ENCODE measurements around the gene PTPRM.
A peak's percentile ranks its signal among the peaks of the same experiment; 100 is the strongest.

Gene PTPRM

DNA sequence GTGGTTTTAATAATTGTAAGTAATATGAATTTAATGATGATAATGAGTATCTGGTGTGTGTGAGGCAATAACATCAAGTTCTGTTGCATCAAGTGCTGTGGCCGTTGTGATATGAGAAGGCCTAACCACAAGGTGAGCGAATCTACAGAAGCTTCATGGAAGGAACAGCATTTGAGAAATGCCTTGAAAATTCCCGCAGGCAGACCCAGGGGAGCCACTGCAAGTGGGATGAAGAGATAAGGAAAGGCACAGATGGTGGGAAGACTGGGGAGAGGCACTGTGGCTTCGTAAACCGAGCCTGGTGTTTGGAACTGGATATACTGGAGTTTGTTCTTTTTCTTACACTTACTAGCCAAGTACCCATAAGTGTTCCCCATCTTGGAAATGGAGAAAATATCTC is 357.5 kb downstream of the PTPRM start:
- no peak overlapping the region for H3K4me3 ChIP-seq (ENCODE audit: low read length)
- H3K36me3 ChIP-seq (ENCODE audit: control insufficient read depth, insufficient read depth, low read length) = no peaks in the 10 kb centered on the region
- H3K27ac ChIP-seq (ENCODE audit: low read length) = no peak overlapping the region
- no peaks in the 10 kb centered on the region for H3K9me3 ChIP-seq (ENCODE audit: control insufficient read depth, insufficient read depth, low read length)
- no peaks in the 10 kb centered on the region for H3K27me3 ChIP-seq (ENCODE audit: control insufficient read depth, insufficient read depth, low read length)
- no CpG with 5 or more reads among the region's 5 CpGs for WGBS (ENCODE audit: insufficient coverage, insufficient read length)
- DNase-seq (ENCODE audit: low read depth, low spot score) = no peak
- H3K4me1 ChIP-seq (ENCODE audit: control insufficient read depth, insufficient read depth, low read length) = no peaks in the 10 kb centered on the region

DNA sequence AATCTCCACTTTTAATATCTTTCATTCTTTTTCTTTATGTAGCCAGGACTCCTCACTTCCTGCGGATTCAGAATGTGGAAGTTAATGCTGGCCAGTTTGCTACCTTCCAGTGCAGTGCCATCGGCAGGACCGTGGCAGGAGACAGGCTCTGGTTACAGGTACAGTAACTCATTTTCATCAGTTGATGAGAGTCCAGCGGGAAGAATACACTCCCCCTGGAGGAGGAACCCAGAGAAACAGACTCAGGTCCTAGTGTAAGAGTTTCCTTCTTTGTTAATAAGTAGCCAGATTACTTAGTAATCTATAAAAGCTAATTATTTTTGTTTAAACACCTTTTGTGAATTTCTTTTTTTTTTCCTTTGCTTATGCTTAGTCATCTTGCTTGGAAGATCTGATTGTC is 359.4 kb downstream of the PTPRM start:
- no peak overlapping the region for H3K27ac ChIP-seq (ENCODE audit: low read length)
- H3K36me3 ChIP-seq (ENCODE audit: control insufficient read depth, insufficient read depth, low read length) = no peaks in the 10 kb centered on the region
- DNase-seq (ENCODE audit: low read depth, low spot score) = peak; percentile 13
- no peaks in the 10 kb centered on the region for H3K9me3 ChIP-seq (ENCODE audit: control insufficient read depth, insufficient read depth, low read length)
- no peaks in the 10 kb centered on the region for H3K4me1 ChIP-seq (ENCODE audit: control insufficient read depth, insufficient read depth, low read length)
- no CpG with 5 or more reads among the region's 4 CpGs for WGBS (ENCODE audit: insufficient coverage, insufficient read length)
- no peak overlapping the region for H3K4me3 ChIP-seq (ENCODE audit: low read length)
- no peaks in the 10 kb centered on the region for H3K27me3 ChIP-seq (ENCODE audit: control insufficient read depth, insufficient read depth, low read length)

DNA sequence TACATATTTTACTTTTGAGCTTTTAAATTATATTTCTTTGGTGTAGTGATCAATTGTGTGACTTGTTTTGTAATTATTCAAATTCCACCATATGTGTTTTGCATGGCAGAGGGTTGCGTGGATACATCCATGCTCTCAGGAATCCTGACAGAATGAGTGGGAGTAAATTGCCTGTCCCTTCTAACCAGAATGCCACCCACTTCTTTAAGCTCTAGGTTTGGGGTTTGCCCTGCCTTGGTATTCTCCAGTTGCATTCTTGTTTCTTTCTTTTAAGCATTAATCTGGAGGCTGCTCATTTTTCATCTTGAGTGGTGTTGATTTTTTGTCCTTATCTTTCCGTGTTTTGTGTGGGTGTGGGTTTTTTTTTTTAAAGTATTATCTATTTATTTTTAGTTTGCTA is 360.0 kb downstream of the PTPRM start:
- no peak overlapping the region for H3K27ac ChIP-seq (ENCODE audit: low read length)
- no peak for DNase-seq (ENCODE audit: low read depth, low spot score)
- no peak overlapping the region for H3K4me3 ChIP-seq (ENCODE audit: low read length)
- H3K27me3 ChIP-seq (ENCODE audit: control insufficient read depth, insufficient read depth, low read length) = no peaks in the 10 kb centered on the region
- no peaks in the 10 kb centered on the region for H3K9me3 ChIP-seq (ENCODE audit: control insufficient read depth, insufficient read depth, low read length)
- H3K4me1 ChIP-seq (ENCODE audit: control insufficient read depth, insufficient read depth, low read length) = no peaks in the 10 kb centered on the region
- WGBS (ENCODE audit: insufficient coverage, insufficient read length) = no CpG with 5 or more reads among the region's 2 CpGs
- H3K36me3 ChIP-seq (ENCODE audit: control insufficient read depth, insufficient read depth, low read length) = no peaks in the 10 kb centered on the region

DNA sequence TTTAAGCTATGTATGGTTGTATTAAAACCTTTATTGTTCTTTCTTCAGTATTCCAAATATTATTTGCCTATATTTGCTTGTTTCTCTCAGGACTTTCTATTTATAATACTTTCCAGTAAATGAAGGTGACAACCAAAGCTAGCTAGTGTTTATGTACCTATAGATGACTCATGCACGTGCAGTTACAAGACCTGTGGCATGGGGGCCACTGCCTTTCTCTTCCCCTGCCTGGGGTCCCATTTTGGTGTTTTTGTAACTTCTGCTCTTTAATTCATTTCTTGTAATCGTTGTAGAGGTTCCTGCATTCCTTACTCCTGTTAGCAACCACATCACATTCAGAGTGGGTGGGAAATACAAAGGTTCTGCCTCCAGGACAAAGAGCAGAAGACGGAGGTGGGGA is 364.6 kb downstream of the PTPRM start:
- H3K27me3 ChIP-seq (ENCODE audit: control insufficient read depth, insufficient read depth, low read length) = no peaks in the 10 kb centered on the region
- no peak overlapping the region for H3K27ac ChIP-seq (ENCODE audit: low read length)
- DNase-seq (ENCODE audit: low read depth, low spot score) = no peak
- no peaks in the 10 kb centered on the region for H3K4me1 ChIP-seq (ENCODE audit: control insufficient read depth, insufficient read depth, low read length)
- WGBS (ENCODE audit: insufficient coverage, insufficient read length) = no CpG with 5 or more reads among the region's 3 CpGs
- no peaks in the 10 kb centered on the region for H3K9me3 ChIP-seq (ENCODE audit: control insufficient read depth, insufficient read depth, low read length)
- H3K36me3 ChIP-seq (ENCODE audit: control insufficient read depth, insufficient read depth, low read length) = no peaks in the 10 kb centered on the region
- no peak overlapping the region for H3K4me3 ChIP-seq (ENCODE audit: low read length)

DNA sequence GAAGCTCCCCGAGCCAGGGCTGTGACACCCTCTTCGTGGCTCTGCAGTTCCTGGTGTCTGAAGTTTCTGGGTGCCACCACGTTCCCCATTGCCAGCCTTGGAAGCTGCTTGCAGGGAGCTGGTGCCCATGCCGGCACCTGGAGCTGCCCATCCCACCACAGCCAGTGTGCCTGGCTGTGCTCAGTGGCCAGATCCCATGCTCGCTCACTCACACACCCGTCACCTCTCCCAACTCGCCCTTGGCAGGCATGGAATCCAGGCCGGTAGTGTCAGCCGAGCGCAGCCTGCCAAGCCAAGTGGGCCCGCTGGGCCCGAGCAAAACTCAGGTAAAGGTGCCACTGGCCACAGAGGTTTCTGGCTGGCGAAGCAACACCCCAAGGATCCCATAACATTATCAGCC is 370.2 kb downstream of the PTPRM start:
- Histone ChIP-seq H3K4me3 (ENCODE audit: low read length) (no peak overlapping the region), H3K27me3 (ENCODE audit: control insufficient read depth, insufficient read depth, low read length) (no peaks in the 10 kb centered on the region), H3K9me3 (ENCODE audit: control insufficient read depth, insufficient read depth, low read length) (no peaks in the 10 kb centered on the region), H3K36me3 (ENCODE audit: control insufficient read depth, insufficient read depth, low read length) (no peaks in the 10 kb centered on the region), H3K27ac (ENCODE audit: low read length) (no peak overlapping the region), H3K4me1 (ENCODE audit: control insufficient read depth, insufficient read depth, low read length) (no peaks in the 10 kb centered on the region)
- no CpG with 5 or more reads among the region's 13 CpGs for WGBS (ENCODE audit: insufficient coverage, insufficient read length)
- no peak for DNase-seq (ENCODE audit: low read depth, low spot score)

DNA sequence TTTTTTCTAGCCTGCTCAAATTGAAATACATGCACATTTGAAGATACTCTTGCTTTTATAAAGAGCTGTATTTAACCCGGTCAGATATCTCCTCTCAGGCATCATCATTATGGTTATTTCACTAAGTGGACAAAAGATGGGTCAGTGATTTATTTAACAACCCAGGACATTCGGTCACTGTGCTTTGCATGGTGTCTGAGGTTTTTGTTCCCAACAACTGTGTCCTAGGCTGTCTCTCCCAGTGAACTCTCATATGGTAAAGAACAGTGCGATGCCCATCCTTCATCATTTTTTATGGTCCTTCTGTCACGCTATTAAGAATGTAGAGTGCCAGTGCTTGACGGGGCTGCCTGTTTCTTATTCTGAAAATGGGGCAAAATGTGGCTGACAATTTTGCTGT is 372.4 kb downstream of the PTPRM start:
- no CpG with 5 or more reads among the region's 5 CpGs for WGBS (ENCODE audit: insufficient coverage, insufficient read length)
- no peak for DNase-seq (ENCODE audit: low read depth, low spot score)
- no peaks in the 10 kb centered on the region for H3K27me3 ChIP-seq (ENCODE audit: control insufficient read depth, insufficient read depth, low read length)
- no peak overlapping the region for H3K27ac ChIP-seq (ENCODE audit: low read length)
- no peak overlapping the region for H3K4me3 ChIP-seq (ENCODE audit: low read length)
- no peaks in the 10 kb centered on the region for H3K36me3 ChIP-seq (ENCODE audit: control insufficient read depth, insufficient read depth, low read length)
- H3K9me3 ChIP-seq (ENCODE audit: control insufficient read depth, insufficient read depth, low read length) = no peaks in the 10 kb centered on the region
- H3K4me1 ChIP-seq (ENCODE audit: control insufficient read depth, insufficient read depth, low read length) = no peaks in the 10 kb centered on the region

DNA sequence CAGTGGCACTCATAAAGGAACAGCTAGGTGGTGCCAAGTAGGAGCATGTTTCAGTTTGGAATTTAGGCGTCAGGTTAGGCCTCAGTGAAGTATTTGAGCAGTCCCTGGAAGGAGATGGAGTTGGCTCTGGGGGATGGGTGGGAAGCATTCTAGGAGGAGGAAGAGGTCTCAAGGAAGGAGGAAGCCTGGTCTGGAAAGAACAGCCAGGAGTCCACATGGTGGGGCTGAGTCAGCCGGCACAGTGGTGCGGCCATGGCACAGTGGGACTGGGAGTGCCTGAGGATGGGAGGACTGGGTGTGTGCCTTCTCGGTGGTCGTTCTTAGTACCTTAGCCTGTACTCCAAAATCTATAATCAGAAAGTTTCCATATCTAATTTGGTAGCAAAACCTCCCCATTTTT is 373.3 kb downstream of the PTPRM start:
- H3K27me3 ChIP-seq (ENCODE audit: control insufficient read depth, insufficient read depth, low read length) = no peaks in the 10 kb centered on the region
- WGBS (ENCODE audit: insufficient coverage, insufficient read length) = no CpG with 5 or more reads among the region's 5 CpGs
- H3K4me1 ChIP-seq (ENCODE audit: control insufficient read depth, insufficient read depth, low read length) = no peaks in the 10 kb centered on the region

DNA sequence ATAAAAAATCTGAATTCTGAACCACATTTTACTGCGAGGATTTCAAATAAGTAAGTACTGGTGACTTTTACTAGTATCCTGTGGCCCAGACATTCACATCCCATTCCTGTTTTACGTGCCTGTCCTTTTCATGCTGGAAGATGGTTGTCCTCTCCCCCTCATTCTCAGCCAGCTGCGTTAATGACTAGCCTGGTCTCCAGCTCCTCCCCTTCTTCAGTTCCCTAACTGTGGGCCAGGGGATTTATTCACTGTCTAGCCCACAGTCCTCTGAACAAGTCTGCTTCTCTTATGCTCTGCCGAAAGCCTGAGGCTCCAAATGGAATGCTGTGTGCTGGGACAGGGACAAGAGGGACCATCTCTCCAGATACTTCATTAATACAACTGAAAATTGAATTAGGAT is 373.9 kb downstream of the PTPRM start:
- Histone ChIP-seq H3K4me3 (ENCODE audit: low read length) (no peak overlapping the region), H3K4me1 (ENCODE audit: control insufficient read depth, insufficient read depth, low read length) (no peaks in the 10 kb centered on the region), H3K27me3 (ENCODE audit: control insufficient read depth, insufficient read depth, low read length) (no peaks in the 10 kb centered on the region), H3K9me3 (ENCODE audit: control insufficient read depth, insufficient read depth, low read length) (no peaks in the 10 kb centered on the region), H3K27ac (ENCODE audit: low read length) (no peak overlapping the region), H3K36me3 (ENCODE audit: control insufficient read depth, insufficient read depth, low read length) (no peaks in the 10 kb centered on the region)
- DNase-seq (ENCODE audit: low read depth, low spot score) = no peak
- no CpG with 5 or more reads among the region's 4 CpGs for WGBS (ENCODE audit: insufficient coverage, insufficient read length)

More for the DNA sequence above, 373.3 kb downstream of the PTPRM start:
- H3K27ac ChIP-seq (ENCODE audit: low read length) = no peak overlapping the region
- no peaks in the 10 kb centered on the region for H3K36me3 ChIP-seq (ENCODE audit: control insufficient read depth, insufficient read depth, low read length)
- no peak overlapping the region for H3K4me3 ChIP-seq (ENCODE audit: low read length)
- no peak for DNase-seq (ENCODE audit: low read depth, low spot score)
- no peaks in the 10 kb centered on the region for H3K9me3 ChIP-seq (ENCODE audit: control insufficient read depth, insufficient read depth, low read length)

DNA sequence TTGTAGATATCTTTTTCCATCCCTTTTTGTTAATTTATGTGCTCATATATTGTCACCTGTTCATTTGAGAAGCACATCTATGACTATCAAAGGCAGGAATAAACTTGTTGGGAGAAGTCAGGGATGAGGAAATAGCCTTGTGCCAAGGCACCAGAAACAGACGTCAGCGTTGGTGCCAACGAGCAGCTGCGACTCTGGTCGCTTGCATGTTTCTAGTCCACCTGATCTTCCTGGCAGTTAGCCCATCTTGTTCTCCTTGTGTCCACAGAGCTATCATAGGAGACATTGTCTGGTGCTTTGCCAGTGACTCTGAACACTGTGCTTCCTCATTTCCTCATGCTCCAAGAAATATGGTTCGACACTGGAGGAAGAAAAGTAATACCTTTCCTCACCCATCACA is 374.4 kb downstream of the PTPRM start:
- no peak overlapping the region for H3K4me3 ChIP-seq (ENCODE audit: low read length)
- H3K27me3 ChIP-seq (ENCODE audit: control insufficient read depth, insufficient read depth, low read length) = no peaks in the 10 kb centered on the region
- no peak overlapping the region for H3K27ac ChIP-seq (ENCODE audit: low read length)
- H3K9me3 ChIP-seq (ENCODE audit: control insufficient read depth, insufficient read depth, low read length) = no peaks in the 10 kb centered on the region
- no CpG with 5 or more reads among the region's 6 CpGs for WGBS (ENCODE audit: insufficient coverage, insufficient read length)
- no peak for DNase-seq (ENCODE audit: low read depth, low spot score)
- no peaks in the 10 kb centered on the region for H3K4me1 ChIP-seq (ENCODE audit: control insufficient read depth, insufficient read depth, low read length)
- H3K36me3 ChIP-seq (ENCODE audit: control insufficient read depth, insufficient read depth, low read length) = no peaks in the 10 kb centered on the region

DNA sequence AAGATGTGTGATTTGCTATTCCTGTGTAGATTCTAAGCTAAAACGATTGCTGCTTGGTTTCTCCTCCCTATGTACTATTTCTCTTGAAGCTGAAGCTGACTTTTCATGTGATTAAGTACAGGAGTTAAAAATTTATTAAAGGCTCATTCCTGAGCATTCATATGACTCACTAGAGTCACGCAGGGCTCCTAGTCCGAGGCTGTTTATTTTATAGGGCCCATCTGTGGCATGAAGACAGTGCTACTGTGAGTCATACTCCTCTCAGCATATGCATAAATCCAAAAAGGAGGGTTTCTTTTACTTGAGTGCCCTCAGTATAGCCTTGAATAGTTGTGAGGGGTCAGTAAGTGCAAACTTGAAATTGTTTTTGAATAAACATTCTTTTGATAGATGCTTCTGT is 378.8 kb downstream of the PTPRM start:
- H3K27ac ChIP-seq (ENCODE audit: low read length) = no peak overlapping the region

DNA sequence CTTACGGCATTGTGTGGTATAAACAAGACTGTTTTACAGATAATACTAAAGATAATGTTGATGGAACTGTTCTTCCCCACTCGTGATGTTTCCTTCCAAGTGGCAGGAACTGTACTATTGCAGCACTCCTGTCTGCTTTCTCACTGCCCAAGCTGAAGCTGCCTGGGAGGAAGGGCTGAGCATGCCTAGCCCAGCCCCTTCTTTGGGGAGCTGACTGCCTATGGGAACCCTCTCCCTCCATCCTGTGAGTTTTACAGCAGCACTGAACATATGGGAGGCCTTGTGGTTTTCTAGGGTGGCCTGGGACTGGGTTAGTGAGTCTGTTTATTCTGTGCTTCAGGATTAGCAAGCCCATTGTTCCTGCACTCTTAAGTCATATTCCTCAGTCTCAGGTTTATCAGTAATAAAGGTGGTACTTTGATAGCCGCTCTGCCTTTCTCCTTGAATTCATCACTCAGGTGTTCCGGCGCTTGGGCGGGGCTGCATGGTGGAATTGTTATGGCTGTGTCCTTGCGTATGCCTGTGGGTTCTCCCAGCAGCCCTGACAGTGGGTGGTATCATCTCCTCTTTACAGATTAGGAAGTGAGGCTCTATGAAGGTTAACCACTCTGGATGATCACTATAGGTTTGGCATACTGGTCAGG is 379.7 kb downstream of the PTPRM start:
- Histone ChIP-seq H3K4me1 (ENCODE audit: control insufficient read depth, insufficient read depth, low read length) (no peaks in the 10 kb centered on the region), H3K27ac (ENCODE audit: low read length) (no peak overlapping the region), H3K4me3 (ENCODE audit: low read length) (no peak overlapping the region), H3K36me3 (ENCODE audit: control insufficient read depth, insufficient read depth, low read length) (no peaks in the 10 kb centered on the region), H3K27me3 (ENCODE audit: control insufficient read depth, insufficient read depth, low read length) (no peaks in the 10 kb centered on the region), H3K9me3 (ENCODE audit: control insufficient read depth, insufficient read depth, low read length) (no peaks in the 10 kb centered on the region)
- no CpG with 5 or more reads among the region's 7 CpGs for WGBS (ENCODE audit: insufficient coverage, insufficient read length)
- DNase-seq (ENCODE audit: low read depth, low spot score) = no peak

More for the DNA sequence above, 378.8 kb downstream of the PTPRM start:
- WGBS (ENCODE audit: insufficient coverage, insufficient read length) = no CpG with 5 or more reads among the region's 3 CpGs
- H3K36me3 ChIP-seq (ENCODE audit: control insufficient read depth, insufficient read depth, low read length) = no peaks in the 10 kb centered on the region
- no peak overlapping the region for H3K4me3 ChIP-seq (ENCODE audit: low read length)
- H3K27me3 ChIP-seq (ENCODE audit: control insufficient read depth, insufficient read depth, low read length) = no peaks in the 10 kb centered on the region
- no peaks in the 10 kb centered on the region for H3K9me3 ChIP-seq (ENCODE audit: control insufficient read depth, insufficient read depth, low read length)
- no peak for DNase-seq (ENCODE audit: low read depth, low spot score)
- no peaks in the 10 kb centered on the region for H3K4me1 ChIP-seq (ENCODE audit: control insufficient read depth, insufficient read depth, low read length)

All from iPS DF 6.9 (cell line).